PC-9 (cell line): Measurements from ENCODE around the gene SAMD15. TPM values are rescaled to one million over a fixed set of nuclear protein-coding genes. Genes with fewer than 3 reads are reported as not detected.

Experiments
- BruUV-seq: library from RNA; stranded (reverse); fragments of 400-500 nt; replicated peaks from 2 replicates; lab custom pipeline; 2021; lab: Mats Ljungman, UMichigan
- CTCF ChIA-PET: fragments of 300-600 bp; sonication (Branson Sonifier 250); formaldehyde crosslinking; loops from one replicate; lab custom pipeline; 2022; ENCODE audit warnings: antibody characterized with exemption; lab: Charles Lee
- POLR2A ChIA-PET: fragments of 300-600 bp; sonication (Branson Sonifier 250); formaldehyde crosslinking; loops from one replicate; lab custom pipeline; 2022; ENCODE audit warnings: antibody characterized with exemption; ENCODE audit not compliant: unreplicated experiment; lab: Charles Lee
- DNase-seq, 2 experiments: peaks; one replicate each; pipeline versions ENCODE4 v3.0.0 to v3.0.0-alpha.2; 2015 to 2022; ENCODE audit warnings: mixed read lengths in 1 of 2
- H2AFZ ChIP-seq: fragments of 200-600 bp; sonication (generic); 2 replicates; pipeline ENCODE4 v1.8.1; 2017; ENCODE audit warnings: antibody characterized with exemption
- H3F3A ChIP-seq: fragments of 200-600 bp; sonication (generic); 2 replicates; pipeline ENCODE4 v1.8.1; 2017; ENCODE audit warnings: antibody characterized with exemption, mild to moderate bottlenecking, low read depth; ENCODE audit not compliant: insufficient read depth
- H3K27ac ChIP-seq: fragments of 200-600 bp; sonication (generic); 2 replicates; pipeline ENCODE4 v1.6.1; 2016; ENCODE audit warnings: mixed run types
- H3K27me3 ChIP-seq: fragments of 200-600 bp; sonication (generic); 2 replicates; pipeline ENCODE4 v1.6.1; 2016; ENCODE audit warnings: low read depth, mixed run types; ENCODE audit not compliant: insufficient read depth
- H3K36me3 ChIP-seq: fragments of 200-600 bp; sonication (generic); 2 replicates; pipeline ENCODE4 v1.6.1; 2016; ENCODE audit warnings: low read depth, mixed run types
- H3K4me1 ChIP-seq: fragments of 200-600 bp; sonication (generic); replicated peaks from 2 replicates; pipeline ENCODE4 v1.6.1; 2016; ENCODE audit warnings: mixed run types; ENCODE audit not compliant: insufficient read depth
- H3K4me2 ChIP-seq: fragments of 200-600 bp; sonication (generic); 2 replicates; pipeline ENCODE4 v1.6.1; 2017; ENCODE audit warnings: mixed run types
- H3K4me3 ChIP-seq: fragments of 200-600 bp; sonication (generic); 2 replicates; pipeline ENCODE4 v1.6.1; 2016; ENCODE audit warnings: mixed run types
- H3K79me2 ChIP-seq: fragments of 200-600 bp; sonication (generic); 2 replicates; pipeline ENCODE4 v1.6.1; 2017; ENCODE audit warnings: low read depth, mixed run types
- H3K9me2 ChIP-seq: fragments of 200-600 bp; sonication (generic); 2 replicates; pipeline ENCODE4 v1.8.1; 2017; ENCODE audit warnings: mild to moderate bottlenecking; ENCODE audit not compliant: insufficient read depth
- H3K9me3 ChIP-seq: fragments of 200-600 bp; sonication (generic); 2 replicates; pipeline ENCODE4 v1.8.1; 2016; ENCODE audit warnings: low read depth; ENCODE audit not compliant: insufficient read depth
- H4K20me1 ChIP-seq: fragments of 200-600 bp; sonication (generic); 2 replicates; pipeline ENCODE4 v1.8.1; 2017; ENCODE audit not compliant: insufficient read depth
- EZH2 ChIP-seq: fragments of 200-600 bp; sonication (generic); IDR thresholded peaks from 2 replicates; pipeline ENCODE4 v1.8.0; 2017; ENCODE audit warnings: antibody characterized with exemption, low read depth
- intact Hi-C: fragments of 100-400 bp; cut with micrococcal nuclease; formaldehyde crosslinking; loops from one replicate; pipeline ENCODE4 v1.10.0; 2022; ENCODE audit not compliant: unreplicated experiment
- total RNA-seq: library from RNA; stranded (reverse); gene quantifications from 2 replicates; pipeline ENCODE4 v1.2.3, GENCODE V29; 2021
- TF ChIP-seq, protein P1 (sequence below): fragments of 200-600 bp; sonication (generic); conservative IDR thresholded peaks from 2 replicates; pipeline ENCODE4 v1.6.1; 2017; ENCODE audit warnings: mixed run types, antibody characterized with exemption, mild to moderate bottlenecking, moderate library complexity

SAMD15 gene
- total RNA-seq, 1 experiment from 2014 or later: 7.8 TPM

DNA sequence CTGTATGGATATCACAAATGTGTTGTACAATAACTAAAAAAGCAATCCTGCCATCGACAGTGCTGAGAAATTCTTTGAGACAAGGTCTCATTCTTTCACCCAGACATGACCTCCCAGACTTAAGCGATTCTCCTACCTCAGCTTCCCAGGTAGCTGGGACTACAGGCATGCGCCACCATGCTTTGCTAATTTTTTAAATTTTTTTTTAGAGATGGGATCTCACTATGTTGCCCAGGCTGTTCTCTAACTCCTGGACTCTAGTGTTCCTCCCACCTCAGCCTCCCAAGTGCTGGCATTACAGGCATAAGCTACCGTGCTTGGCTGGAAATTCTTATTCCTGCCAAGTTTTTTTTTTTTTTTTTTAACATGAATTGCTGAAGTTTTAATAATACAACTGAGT lies 62.7 kb downstream of the SAMD15 start:
- POLR2A ChIA-PET: no interaction called here

More for the DNA sequence above, 62.7 kb downstream of the SAMD15 start:
- Histone ChIP-seq H4K20me1 (no peaks in the 10 kb centered on the region), H3K9me3 (no peaks in the 10 kb centered on the region), H3K4me1 (no peaks in the 10 kb centered on the region), H3K27me3 (no peaks in the 10 kb centered on the region), H3F3A (no peaks in the 10 kb centered on the region), H3K36me3 (peaks cover 54% of the 10 kb centered on the region), H3K9me2 (no peaks in the 10 kb centered on the region), H2AFZ (no peak overlapping the region), H3K79me2 (no peaks in the 10 kb centered on the region), H3K4me3 (no peak overlapping the region), H3K27ac (no peak overlapping the region), H3K4me2 (no peak overlapping the region)
- intact Hi-C loops: no loop called here
- no peak for DNase-seq
- CTCF ChIA-PET: no interaction called here
- no TSS peak for BruUV-seq
- TF ChIP-seq, protein P1, sequence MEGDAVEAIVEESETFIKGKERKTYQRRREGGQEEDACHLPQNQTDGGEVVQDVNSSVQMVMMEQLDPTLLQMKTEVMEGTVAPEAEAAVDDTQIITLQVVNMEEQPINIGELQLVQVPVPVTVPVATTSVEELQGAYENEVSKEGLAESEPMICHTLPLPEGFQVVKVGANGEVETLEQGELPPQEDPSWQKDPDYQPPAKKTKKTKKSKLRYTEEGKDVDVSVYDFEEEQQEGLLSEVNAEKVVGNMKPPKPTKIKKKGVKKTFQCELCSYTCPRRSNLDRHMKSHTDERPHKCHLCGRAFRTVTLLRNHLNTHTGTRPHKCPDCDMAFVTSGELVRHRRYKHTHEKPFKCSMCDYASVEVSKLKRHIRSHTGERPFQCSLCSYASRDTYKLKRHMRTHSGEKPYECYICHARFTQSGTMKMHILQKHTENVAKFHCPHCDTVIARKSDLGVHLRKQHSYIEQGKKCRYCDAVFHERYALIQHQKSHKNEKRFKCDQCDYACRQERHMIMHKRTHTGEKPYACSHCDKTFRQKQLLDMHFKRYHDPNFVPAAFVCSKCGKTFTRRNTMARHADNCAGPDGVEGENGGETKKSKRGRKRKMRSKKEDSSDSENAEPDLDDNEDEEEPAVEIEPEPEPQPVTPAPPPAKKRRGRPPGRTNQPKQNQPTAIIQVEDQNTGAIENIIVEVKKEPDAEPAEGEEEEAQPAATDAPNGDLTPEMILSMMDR: no peak
- TF ChIP-seq EZH2: no peak

Other genes with a start within 250 kb of the SAMD15 start
- not detected in 2 replicates for gene ZDHHC22, start 235.6 kb upstream of the SAMD15 start, total RNA-seq
- gene TMEM63C, start 195.6 kb upstream of the SAMD15 start, total RNA-seq: 2.1 and 2.2 TPM in 2 replicates
- gene NGB, start 106.2 kb upstream of the SAMD15 start, total RNA-seq: not detected in 2 replicates
- 96.5 and 109 TPM in 2 replicates for gene POMT2, start 56.5 kb upstream of the SAMD15 start, total RNA-seq
- 135 and 195 TPM in 2 replicates for gene GSTZ1, start 56.3 kb upstream of the SAMD15 start, total RNA-seq
- gene TMED8, start 285 bp upstream of the SAMD15 start, total RNA-seq: 32.1 and 42.6 TPM in 2 replicates
- gene NOXRED1, start 46.1 kb downstream of the SAMD15 start, total RNA-seq: 2.0 and 2.1 TPM in 2 replicates
- gene VIPAS39, start 80.2 kb downstream of the SAMD15 start, total RNA-seq: 46.1 and 54.5 TPM in 2 replicates
- 448 and 674 TPM in 2 replicates for gene AHSA1, start 80.7 kb downstream of the SAMD15 start, total RNA-seq
- 0.20 TPM in 1 of 2 replicates, not detected in the other for gene ISM2, start 121.4 kb downstream of the SAMD15 start, total RNA-seq
- 68.4 and 81.7 TPM in 2 replicates for gene SPTLC2, start 239.3 kb downstream of the SAMD15 start, total RNA-seq